Pulmonary artery endothelial cell (primary cell): Measurements from ENCODE around the gene IRF3. TPM values are rescaled to one million over a fixed set of nuclear protein-coding genes. Genes with fewer than 3 reads are reported as not detected.
A peak's percentile ranks its signal among the peaks of the same experiment; 100 is the strongest.

Experiments
- DNase-seq: peaks from one replicate; pipeline ENCODE4 v3.0.0-alpha.2; 2011; ENCODE audit warnings: low read depth, low spot score
- total RNA-seq: library from RNA; depleted of rRNA; stranded (reverse); fragments of >200 nt; gene quantifications from 2 replicates; pipeline ENCODE4 v1.2.3, GENCODE V29; 2014

IRF3 gene
- total RNA-seq, 1 donor from 2014 or later: 51.4 TPM

- no peak for DNase-seq
Observed at GRCh38 chr19:49687566-49688316, 22.1 kb upstream of the IRF3 start.

- DNase-seq: no peak
Observed at GRCh38 chr19:49687150-49687549, 21.5 kb upstream of the IRF3 start.

GRCh38 chr19:49686503-49687088, 20.9 kb upstream of the IRF3 start:
- DNase-seq: no peak

- DNase-seq: no peak
Observed at GRCh38 chr19:49685845-49686332, 20.2 kb upstream of the IRF3 start.

GRCh38 chr19:49684983-49685553, 19.4 kb upstream of the IRF3 start:
- no peak for DNase-seq

GRCh38 chr19:49684251-49684982, 18.8 kb upstream of the IRF3 start:
- no peak for DNase-seq

GRCh38 chr19:49683814-49684250, 18.2 kb upstream of the IRF3 start:
- no peak for DNase-seq

- DNase-seq: no peak
Observed at GRCh38 chr19:49682274-49682673, 16.6 kb upstream of the IRF3 start.

- DNase-seq: no peak
Observed at GRCh38 chr19:49681830-49682229, 16.2 kb upstream of the IRF3 start.

GRCh38 chr19:49680421-49681351, 15.0 kb upstream of the IRF3 start:
- no peak for DNase-seq

- DNase-seq: no peak
Observed at GRCh38 chr19:49679771-49680413, 14.2 kb upstream of the IRF3 start.

GRCh38 chr19:49678985-49679770, 13.5 kb upstream of the IRF3 start:
- no peak for DNase-seq

- no peak for DNase-seq
Observed at GRCh38 chr19:49677901-49678674, 12.4 kb upstream of the IRF3 start.

GRCh38 chr19:49677231-49677900, 11.7 kb upstream of the IRF3 start, which contains the start of gene PRMT1:
PRMT1 (plus strand) TSS chr19:49677271; CDS start chr19:49677281, 10 bp downstream.
- DNase-seq: no peak

GRCh38 chr19:49676784-49677230, 11.2 kb upstream of the IRF3 start:
- DNase-seq: peak; percentile 100

- peak; percentile 83 for DNase-seq
Observed at GRCh38 chr19:49676136-49676783, 10.6 kb upstream of the IRF3 start.

GRCh38 chr19:49672131-49672919, 6.7 kb upstream of the IRF3 start:
- no peak for DNase-seq
